GM23248 (cell line): ENCODE data around the gene ALCAM. TPM values are rescaled to one million over a fixed set of nuclear protein-coding genes. Genes with fewer than 3 reads are reported as not detected.

Experiments
- DNase-seq: peaks from one replicate; pipeline ENCODE4 v3.0.0-alpha.2; 2015
- H2AFZ ChIP-seq: fragments of 200-600 bp; sonication (generic); 2 replicates; pipeline ENCODE4 v1.6.1; 2016; ENCODE audit warnings: antibody characterized with exemption
- H3F3A ChIP-seq: fragments of 200-600 bp; sonication (generic); 2 replicates; pipeline ENCODE4 v1.6.1; 2016; ENCODE audit warnings: mild to moderate bottlenecking, antibody characterized with exemption, mixed run types; ENCODE audit not compliant: insufficient read depth
- H3K27ac ChIP-seq: fragments of 200-600 bp; sonication (generic); 2 replicates; pipeline ENCODE4 v1.5.1; 2016; ENCODE audit warnings: mild to moderate bottlenecking
- H3K27me3 ChIP-seq: fragments of 200-600 bp; sonication (generic); replicated peaks from 2 replicates; pipeline ENCODE4 v1.6.1; 2016; ENCODE audit warnings: mild to moderate bottlenecking; ENCODE audit not compliant: insufficient read depth
- H3K36me3 ChIP-seq: fragments of 200-600 bp; sonication (generic); 2 replicates; pipeline ENCODE4 v1.6.1; 2016; ENCODE audit warnings: low read depth, mild to moderate bottlenecking
- H3K4me1 ChIP-seq: fragments of 200-600 bp; sonication (generic); 2 replicates; pipeline ENCODE4 v1.6.1; 2016; ENCODE audit warnings: mild to moderate bottlenecking; ENCODE audit not compliant: insufficient read depth
- H3K4me2 ChIP-seq: fragments of 200-600 bp; sonication (generic); one replicate; pipeline ENCODE4 v1.6.1; 2016; ENCODE audit warnings: mild to moderate bottlenecking; ENCODE audit not compliant: unreplicated experiment
- H3K4me3 ChIP-seq: fragments of 200-600 bp; sonication (generic); 2 replicates; pipeline ENCODE4 v1.5.1; 2016; ENCODE audit warnings: mild to moderate bottlenecking
- H3K79me2 ChIP-seq: fragments of 200-600 bp; sonication (generic); 2 replicates; pipeline ENCODE4 v1.6.1; 2016; ENCODE audit warnings: mild to moderate bottlenecking; ENCODE audit not compliant: insufficient read depth
- H3K9ac ChIP-seq: fragments of 200-600 bp; sonication (generic); 2 replicates; pipeline ENCODE4 v1.6.1; 2016; ENCODE audit warnings: mild to moderate bottlenecking
- H3K9me2 ChIP-seq: fragments of 200-600 bp; sonication (generic); 2 replicates; pipeline ENCODE4 v1.6.1; 2016; ENCODE audit warnings: mixed run types, mild to moderate bottlenecking, moderate library complexity; ENCODE audit not compliant: insufficient read depth
- H3K9me3 ChIP-seq: fragments of 200-600 bp; sonication (generic); one replicate; pipeline ENCODE4 v1.6.1; 2017; ENCODE audit warnings: low read depth
- H4K20me1 ChIP-seq: fragments of 200-600 bp; sonication (generic); 2 replicates; pipeline ENCODE4 v1.6.0; 2016; ENCODE audit not compliant: insufficient read depth
- EZH2 ChIP-seq: fragments of 200-600 bp; sonication (generic); IDR thresholded peaks from 2 replicates; pipeline ENCODE4 v1.6.1; 2018; ENCODE audit warnings: antibody characterized with exemption, mild to moderate bottlenecking; ENCODE audit not compliant: insufficient read depth, poor library complexity, severe bottlenecking
- EZH2phosphoT487 ChIP-seq: fragments of 200-600 bp; sonication (generic); IDR thresholded peaks from 2 replicates; pipeline ENCODE4 v1.6.1; 2018; ENCODE audit warnings: antibody characterized with exemption, moderate library complexity, mild to moderate bottlenecking, low read depth; ENCODE audit not compliant: insufficient read depth
- WGBS, 2 experiments: methylation state at CpG; one replicate each; pipeline ENCODE4 v1.1.6; 2015 to 2017; ENCODE audit warnings: low lambda C conversion rate in 2 of 2, low coverage in 1 of 2; ENCODE audit errors: missing lambda C conversion rate in 2 of 2; 5-methylcytosine and 5-hydroxymethylcytosine counted together
- in situ Hi-C: fragments of 300-500 bp; cut with MboI; formaldehyde crosslinking; loops from 2 replicates; pipeline ENCODE4 v1.15.0; 2020
- polyA plus RNA-seq: library from polyadenylated mRNA; unstranded; fragments of >200 nt; fragmentation: Nextera tagmentation; extraction: Ambion mirVana; gene quantifications from 2 replicates; pipeline ENCODE4 v1.2.1, GENCODE V29; 2016
- total RNA-seq: library from RNA; depleted of rRNA; stranded (reverse); fragments of >200 nt; shearing (Covaris generic); gene quantifications from 2 replicates; pipeline ENCODE4 v1.2.3, GENCODE V29; 2014

ALCAM gene
- total and polyA plus RNA-seq, 2 experiments from 2014 or later = 88.7 to 208 TPM

GRCh38 chr3:105356396-105356795 is 10.3 kb upstream of the ALCAM start:
- Histone ChIP-seq H3F3A (peaks cover 49% of the 10 kb centered on the region), H3K4me3 (no peak overlapping the region), H2AFZ (no peak overlapping the region), H3K4me2 (no peak overlapping the region), H3K27me3 (no peaks in the 10 kb centered on the region), H4K20me1 (no peaks in the 10 kb centered on the region), H3K79me2 (no peaks in the 10 kb centered on the region), H3K4me1 (peaks cover 74% of the 10 kb centered on the region), H3K36me3 (no peaks in the 10 kb centered on the region), H3K9me3 (no peaks in the 10 kb centered on the region), H3K27ac (no peak overlapping the region), H3K9me2 (no peaks in the 10 kb centered on the region), H3K9ac (no peak overlapping the region)
- in situ Hi-C loops = loop anchor here (25.0 kb wide), 2 partner anchors 744 to 1069 kb away; no protein-coding TSS in a partner anchor
- no peak for TF ChIP-seq EZH2
- no peak for TF ChIP-seq EZH2phosphoT487
- 86% methylated on average over 2 of the region's 2 CpGs for WGBS, 2 experiments
- DNase-seq = no peak

GRCh38 chr3:105356988-105357387 is 9.7 kb upstream of the ALCAM start:
- TF ChIP-seq EZH2 = no peak
- no peak for TF ChIP-seq EZH2phosphoT487
- no peak overlapping the region for H3K4me3 ChIP-seq
- H3K4me2 ChIP-seq = no peak overlapping the region
- peaks cover 50% of the 10 kb centered on the region for H3F3A ChIP-seq
- H3K9me2 ChIP-seq = no peaks in the 10 kb centered on the region
- no peaks in the 10 kb centered on the region for H3K9me3 ChIP-seq
- no peak overlapping the region for H2AFZ ChIP-seq
- H3K36me3 ChIP-seq = no peaks in the 10 kb centered on the region
- no peaks in the 10 kb centered on the region for H4K20me1 ChIP-seq
- no peaks in the 10 kb centered on the region for H3K27me3 ChIP-seq
- in situ Hi-C loops = loop anchor here (25.0 kb wide), 2 partner anchors 745 to 1070 kb away; no protein-coding TSS in a partner anchor
- H3K9ac ChIP-seq = no peak overlapping the region
- no peak for DNase-seq
- no peaks in the 10 kb centered on the region for H3K79me2 ChIP-seq
- 91 to 93% methylated on average over 1 of the region's 1 CpG for WGBS, 2 experiments
- H3K4me1 ChIP-seq = peaks cover 74% of the 10 kb centered on the region
- H3K27ac ChIP-seq = no peak overlapping the region

- DNase-seq = peak; percentile 84
- no peaks in the 10 kb centered on the region for H3K27me3 ChIP-seq
- 80 to 83% methylated on average over 5 of the region's 5 CpGs for WGBS, 2 experiments
- H4K20me1 ChIP-seq = no peaks in the 10 kb centered on the region
- H3K36me3 ChIP-seq = no peaks in the 10 kb centered on the region
- no peaks in the 10 kb centered on the region for H3K9me2 ChIP-seq
- H3K79me2 ChIP-seq = no peaks in the 10 kb centered on the region
- TF ChIP-seq EZH2 (no peak), EZH2phosphoT487 (0 out of 2 replicates have a peak, but pooled peaks have one; percentile 69)
- H3K9me3 ChIP-seq = no peaks in the 10 kb centered on the region
- H3K4me3 ChIP-seq = no peak overlapping the region
- no peak overlapping the region for H3K9ac ChIP-seq
- peak overlapping the region; percentile 65 for H3K27ac ChIP-seq
- in situ Hi-C loops = loop anchor here (25.0 kb wide), 2 partner anchors 747 to 1072 kb away; no protein-coding TSS in a partner anchor
- H2AFZ ChIP-seq = no peak overlapping the region
- peaks cover 74% of the 10 kb centered on the region for H3K4me1 ChIP-seq
- peaks cover 60% of the 10 kb centered on the region for H3F3A ChIP-seq
- H3K4me2 ChIP-seq = peak overlapping the region; percentile 7
Measured at GRCh38 chr3:105359098-105359762, 7.5 kb upstream of the ALCAM start.

- H3K4me3 ChIP-seq = no peak overlapping the region
- H3K9me3 ChIP-seq = no peaks in the 10 kb centered on the region
- peak overlapping the region; percentile 65; the same call in 1 of the 2 replicates for H3K27ac ChIP-seq
- H3K4me2 ChIP-seq = peak overlapping the region; percentile 7
- H3K79me2 ChIP-seq = no peaks in the 10 kb centered on the region
- H2AFZ ChIP-seq = no peak overlapping the region
- in situ Hi-C loops = loop anchor here (25.0 kb wide), 2 partner anchors 748 to 1073 kb away; no protein-coding TSS in a partner anchor
- peaks cover 59% of the 10 kb centered on the region for H3F3A ChIP-seq
- peaks cover 74% of the 10 kb centered on the region for H3K4me1 ChIP-seq
- 34 to 43% methylated on average over 2 of the region's 2 CpGs for WGBS, 2 experiments
- no peaks in the 10 kb centered on the region for H3K27me3 ChIP-seq
- no peaks in the 10 kb centered on the region for H4K20me1 ChIP-seq
- no peak overlapping the region for H3K9ac ChIP-seq
- no peaks in the 10 kb centered on the region for H3K36me3 ChIP-seq
- no peak for DNase-seq
- H3K9me2 ChIP-seq = no peaks in the 10 kb centered on the region
- no peak for TF ChIP-seq EZH2phosphoT487
- TF ChIP-seq EZH2 = no peak
Measured at GRCh38 chr3:105360003-105360402, 6.7 kb upstream of the ALCAM start.
